Adipose tissue (tissue), 3 donors: ENCODE data around the gene PDSS2. TPM values are rescaled to one million over a fixed set of nuclear protein-coding genes. Genes with fewer than 3 reads are reported as not detected.
"Not testable (repeated sequence)": the region's sequence is repeated elsewhere in the genome, so short reads cannot be mapped to it uniquely, and the experiment has no call there.

Experiments
- H3K27ac ChIP-seq: one replicate; pipeline ENCODE4 v1.5.1; 2013; ENCODE audit warnings: low read depth, low read length
- WGBS, 3 donors: extraction: QIAGEN DNeasy Blood & Tissue Kit; methylation state at CpG; one replicate each; pipeline ENCODE4 v1.1.7; 2013; 5-methylcytosine and 5-hydroxymethylcytosine counted together
- polyA plus RNA-seq, 3 donors: library from polyadenylated mRNA; stranded (reverse); fragments of 200-250 nt; gene quantifications; one replicate each; pipeline ENCODE4 v1.2.3, GENCODE V29; 2013
- donor health status: healthy with polysubstance abuse.
- donor health status: Bipolar disorder and iron deficiency.
- donor health status: healthy.

Gene PDSS2
- polyA plus RNA-seq, 3 donors = 6.7 to 10.4 (median 8.9) TPM

GRCh38 chr6:107216197-107216933, 243.0 kb downstream of the PDSS2 start:
- H3K27ac ChIP-seq = no peak overlapping the region
- 81 to 94% (median 89%) methylated on average over 8 of the region's 8 CpGs for WGBS, 3 donors

GRCh38 chr6:107215334-107215733, 244.0 kb downstream of the PDSS2 start:
- WGBS, 3 donors = 93 to 100% (median 98%) methylated on average over 1 of the region's 1 CpG
- no peak overlapping the region for H3K27ac ChIP-seq

GRCh38 chr6:107214655-107215054, 244.7 kb downstream of the PDSS2 start:
- no peak overlapping the region for H3K27ac ChIP-seq

- no peak overlapping the region for H3K27ac ChIP-seq
- 81 to 90% (median 88%) methylated on average over 8 of the region's 8 CpGs for WGBS, 3 donors
Observed at GRCh38 chr6:107209406-107210305, 249.7 kb downstream of the PDSS2 start.

- no peak overlapping the region for H3K27ac ChIP-seq
- 93 to 99% (median 94%) methylated on average over 4 of the region's 4 CpGs for WGBS, 3 donors
Observed at GRCh38 chr6:107207251-107207873, 252.0 kb downstream of the PDSS2 start.

- 94 to 97% (median 96%) methylated on average over 6 of the region's 6 CpGs for WGBS, 3 donors
- no peak overlapping the region for H3K27ac ChIP-seq
Observed at GRCh38 chr6:107205058-107205998, 254.0 kb downstream of the PDSS2 start.

GRCh38 chr6:107202876-107203468, 256.4 kb downstream of the PDSS2 start:
- no peak overlapping the region for H3K27ac ChIP-seq
- WGBS, 3 donors = 80 to 90% (median 84%) methylated on average over 4 of the region's 4 CpGs

GRCh38 chr6:107198631-107199416, 260.5 kb downstream of the PDSS2 start:
- WGBS, 3 donors = 98 to 99% (median 99%) methylated on average over 7 of the region's 7 CpGs
- no peak overlapping the region for H3K27ac ChIP-seq

- no peak overlapping the region for H3K27ac ChIP-seq
- WGBS, 3 donors = 74 to 78% (median 77%) methylated on average over 3 of the region's 3 CpGs
Observed at GRCh38 chr6:107196152-107196551, 263.2 kb downstream of the PDSS2 start.

- not testable (repeated sequence) for H3K27ac ChIP-seq
- WGBS, 3 donors = 92 to 98% (median 95%) methylated on average over 8 of the region's 8 CpGs
Observed at GRCh38 chr6:107194723-107195122, 264.6 kb downstream of the PDSS2 start.

- WGBS, 3 donors = 77 to 93% (median 85%) methylated on average over 4 of the region's 4 CpGs
Observed at GRCh38 chr6:107192830-107193229, 266.5 kb downstream of the PDSS2 start.

GRCh38 chr6:107187630-107188029, 271.7 kb downstream of the PDSS2 start:
- H3K27ac ChIP-seq = no peak overlapping the region
- WGBS, 3 donors = 64 to 86% (median 85%) methylated on average over 6 of the region's 6 CpGs

More at GRCh38 chr6:107192830-107193229, 266.5 kb downstream of the PDSS2 start:
- no peak overlapping the region for H3K27ac ChIP-seq

GRCh38 chr6:107186047-107186446, 273.3 kb downstream of the PDSS2 start:
- H3K27ac ChIP-seq = no peak overlapping the region
- 92 to 100% (median 93%) methylated on average over 1 of the region's 1 CpG for WGBS, 3 donors

GRCh38 chr6:107185391-107185970, 273.9 kb downstream of the PDSS2 start:
- no peak overlapping the region for H3K27ac ChIP-seq
- WGBS, 3 donors = 59 to 87% (median 84%) methylated on average over 9 of the region's 9 CpGs

- no peak overlapping the region for H3K27ac ChIP-seq
- WGBS, 3 donors = 86 to 100% (median 90%) methylated on average over 1 of the region's 1 CpG
Observed at GRCh38 chr6:107184435-107184834, 274.9 kb downstream of the PDSS2 start.

- 97 to 98% (median 98%) methylated on average over 2 of the region's 2 CpGs for WGBS, 3 donors
Observed at GRCh38 chr6:107180099-107180498, 279.3 kb downstream of the PDSS2 start.

GRCh38 chr6:107179004-107179403, 280.4 kb downstream of the PDSS2 start:
- H3K27ac ChIP-seq = no peak overlapping the region
- 96 to 98% (median 97%) methylated on average over 5 of the region's 5 CpGs for WGBS, 3 donors

More at GRCh38 chr6:107180099-107180498, 279.3 kb downstream of the PDSS2 start:
- H3K27ac ChIP-seq = no peak overlapping the region
